ENCODE measurements around the gene HTT. TPM values are rescaled to one million over a fixed set of nuclear protein-coding genes. Genes with fewer than 3 reads are reported as not detected.

Gene HTT
- total RNA-seq, 1 experiment from 2014 or later, result 64.4 TPM

DNA sequence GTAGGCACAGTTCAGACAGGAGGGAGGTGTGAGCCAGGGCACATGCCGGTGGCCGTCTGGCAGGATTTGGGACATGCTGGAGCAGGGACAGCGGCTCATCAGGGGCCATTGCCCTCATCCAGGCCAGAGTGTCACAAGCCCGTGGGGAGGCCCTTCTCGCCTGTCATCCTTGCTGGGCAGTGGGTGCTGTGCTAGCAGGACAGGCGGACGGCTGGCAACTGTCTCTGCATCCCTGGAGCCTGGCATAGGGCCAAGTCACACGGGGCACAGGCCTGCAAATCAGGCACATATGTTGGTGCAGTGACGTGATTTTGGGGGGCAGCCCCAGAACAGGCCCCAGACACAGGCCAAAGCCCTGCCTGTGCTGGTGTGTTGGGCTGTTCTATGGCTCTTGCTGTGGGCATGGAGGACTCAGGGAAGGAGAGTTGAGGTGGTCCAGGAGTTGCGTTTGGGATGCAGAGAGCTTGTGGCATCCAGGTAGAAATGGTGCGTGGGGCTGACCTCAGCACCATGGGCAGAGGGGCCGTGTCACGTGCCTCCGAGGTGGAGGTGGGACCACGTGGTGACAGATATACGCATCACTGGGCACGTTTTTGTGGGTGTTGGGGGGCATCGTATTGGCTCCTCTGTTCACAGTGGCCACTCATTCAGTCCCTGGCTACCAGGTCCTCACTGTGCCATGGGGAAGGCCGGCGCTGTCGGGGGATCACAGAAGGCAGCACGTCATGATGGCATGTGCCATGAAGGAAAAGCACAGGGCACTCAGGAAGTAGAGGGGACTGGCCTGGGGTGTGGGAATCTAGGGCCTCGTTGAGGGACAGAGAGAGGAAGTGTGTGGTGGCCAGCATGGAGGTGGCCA is 159.9 kb downstream of the HTT start:
- Histone ChIP-seq H3K4me2 (ENCODE audit: insufficient read depth, insufficient read length, low read length) (no peak overlapping the region), H3K14ac (ENCODE audit: insufficient read depth, low read length) (no peak overlapping the region; the same call in 1 of the 2 replicates), H3K9ac (ENCODE audit: extremely low read depth, insufficient read length, low read length) (no peak overlapping the region), H4K8ac (replicated peaks; ENCODE audit: insufficient read length, low read depth, low read length) (no peak overlapping the region), H3T11ph (ENCODE audit: low read length) (no peak overlapping the region), H2AFZ (ENCODE audit: low read length) (no peak overlapping the region), H2BK5ac (ENCODE audit: insufficient read length, low read length) (no peak overlapping the region), H4K5ac (ENCODE audit: insufficient read length, low read depth, low read length) (no peak overlapping the region), H3K9me3 (ENCODE audit: control insufficient read depth, low read depth, low read length) (no peaks in the 10 kb centered on the region), H2BK12ac (ENCODE audit: insufficient read length, low read depth, low read length) (no peak overlapping the region), H2AK5ac (ENCODE audit: insufficient read length, low read length) (no peak overlapping the region), H2BK20ac (ENCODE audit: low read depth, low read length, poor library complexity, severe bottlenecking) (no peak overlapping the region), H3K4me1 (ENCODE audit: insufficient read depth, low read length) (peaks cover 3% of the 10 kb centered on the region; the same call in 1 of the 2 replicates), H3K23me2 (ENCODE audit: insufficient read length, low read depth, low read length, poor library complexity, severe bottlenecking) (no peaks in the 10 kb centered on the region), H3K79me1 (ENCODE audit: insufficient read depth, low read depth, low read length, poor library complexity, severe bottlenecking) (no peaks in the 10 kb centered on the region), H3K23ac (ENCODE audit: insufficient read length, low read depth, low read length) (no peak overlapping the region), H3K79me2 (ENCODE audit: insufficient read depth, low read length) (no peaks in the 10 kb centered on the region), H4K91ac (ENCODE audit: insufficient read length, low read depth, low read length) (no peak overlapping the region), H2BK15ac (ENCODE audit: low read depth, low read length) (no peak overlapping the region), H3K27me3 (ENCODE audit: insufficient read depth, low read length) (no peaks in the 10 kb centered on the region; the same call in 1 of the 2 replicates), H3K56ac (ENCODE audit: insufficient read length, low read depth, low read length) (no peak overlapping the region), H3K18ac (ENCODE audit: insufficient read length, low read depth, low read length) (no peak overlapping the region), H4K20me1 (ENCODE audit: control insufficient read depth, insufficient read depth, insufficient read length) (peaks cover under 1% of the 10 kb centered on the region), H3K27ac (ENCODE audit: insufficient read length, low read depth, low read length) (no peak overlapping the region), H3K4ac (ENCODE audit: low read depth, low read length) (no peak overlapping the region), H2BK120ac (ENCODE audit: low read depth, low read length, poor library complexity, severe bottlenecking) (no peak overlapping the region)
- Mint-ChIP-seq H3K4me3 (no peak overlapping the region; a peak in 1 of 5 replicates), H3K4me1 (peaks cover 13 to 26% of the 10 kb centered on the region in 2 experiments), H3K27ac (peak overlapping the region in 1 of 3 experiments; percentile 85; a peak in 3 of 7 replicates), H3K27me3 (ENCODE audit: low read depth) (peaks cover 48% of the 10 kb centered on the region), H3K9me3 (peaks cover 0 to 2% of the 10 kb centered on the region in 2 experiments; a peak in 1 of 5 replicates), H3K36me3 (ENCODE audit: insufficient read depth in 1 of 3, low read depth in 3 of 3) (peaks cover 50 to 76% (median 75%) of the 10 kb centered on the region in 3 experiments)
- TF ChIP-seq, protein P1, sequence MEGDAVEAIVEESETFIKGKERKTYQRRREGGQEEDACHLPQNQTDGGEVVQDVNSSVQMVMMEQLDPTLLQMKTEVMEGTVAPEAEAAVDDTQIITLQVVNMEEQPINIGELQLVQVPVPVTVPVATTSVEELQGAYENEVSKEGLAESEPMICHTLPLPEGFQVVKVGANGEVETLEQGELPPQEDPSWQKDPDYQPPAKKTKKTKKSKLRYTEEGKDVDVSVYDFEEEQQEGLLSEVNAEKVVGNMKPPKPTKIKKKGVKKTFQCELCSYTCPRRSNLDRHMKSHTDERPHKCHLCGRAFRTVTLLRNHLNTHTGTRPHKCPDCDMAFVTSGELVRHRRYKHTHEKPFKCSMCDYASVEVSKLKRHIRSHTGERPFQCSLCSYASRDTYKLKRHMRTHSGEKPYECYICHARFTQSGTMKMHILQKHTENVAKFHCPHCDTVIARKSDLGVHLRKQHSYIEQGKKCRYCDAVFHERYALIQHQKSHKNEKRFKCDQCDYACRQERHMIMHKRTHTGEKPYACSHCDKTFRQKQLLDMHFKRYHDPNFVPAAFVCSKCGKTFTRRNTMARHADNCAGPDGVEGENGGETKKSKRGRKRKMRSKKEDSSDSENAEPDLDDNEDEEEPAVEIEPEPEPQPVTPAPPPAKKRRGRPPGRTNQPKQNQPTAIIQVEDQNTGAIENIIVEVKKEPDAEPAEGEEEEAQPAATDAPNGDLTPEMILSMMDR (conservative IDR thresholded peaks at IDR 0.05), result 0 out of 3 replicates have a peak, but pooled peaks have one; percentile 1
- no CpG with 5 or more reads among the region's 23 CpGs for WGBS (ENCODE audit: extremely low coverage, insufficient read length, low lambda C conversion rate)
- DNase-seq, result no peak
